Measurements from ENCODE around the gene MEI1.

- TF ChIP-seq FOXA1 (IDR thresholded peaks at IDR 0.05) (no peak), SP1 (IDR thresholded peaks at IDR 0.05) (peak; percentile 65), GABPA (IDR thresholded peaks at IDR 0.05 in 1 of 2, conservative IDR thresholded peaks at IDR 0.05 in 1 of 2) (peak; percentile 37 to 86), TAF1 (conservative IDR thresholded peaks at IDR 0.05) (peak; percentile 94), CTCF (IDR thresholded peaks at IDR 0.05; ENCODE audit: low read depth, low read length, missing input control) (peak; percentile 0), EGR1 (IDR thresholded peaks at IDR 0.05; ENCODE audit: low read depth in 2 of 2) (no peak), RAD21 (IDR thresholded peaks at IDR 0.05) (peak in 1 of 2 donors; percentile 46), ZBTB33 (IDR thresholded peaks at IDR 0.05) (no peak), JUND (IDR thresholded peaks at IDR 0.05) (no peak), RXRA (IDR thresholded peaks at IDR 0.05) (peak in 1 of 2 donors; percentile 37), FOXA2 (IDR thresholded peaks at IDR 0.05) (no peak)
- TF ChIP-seq, protein P1, sequence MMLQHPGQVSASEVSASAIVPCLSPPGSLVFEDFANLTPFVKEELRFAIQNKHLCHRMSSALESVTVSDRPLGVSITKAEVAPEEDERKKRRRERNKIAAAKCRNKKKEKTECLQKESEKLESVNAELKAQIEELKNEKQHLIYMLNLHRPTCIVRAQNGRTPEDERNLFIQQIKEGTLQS (IDR thresholded peaks at IDR 0.05): no peak
- TF ChIP-seq, protein P2, sequence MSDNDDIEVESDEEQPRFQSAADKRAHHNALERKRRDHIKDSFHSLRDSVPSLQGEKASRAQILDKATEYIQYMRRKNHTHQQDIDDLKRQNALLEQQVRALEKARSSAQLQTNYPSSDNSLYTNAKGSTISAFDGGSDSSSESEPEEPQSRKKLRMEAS (IDR thresholded peaks at IDR 0.05): no peak
- TF ChIP-seq, protein P3, sequence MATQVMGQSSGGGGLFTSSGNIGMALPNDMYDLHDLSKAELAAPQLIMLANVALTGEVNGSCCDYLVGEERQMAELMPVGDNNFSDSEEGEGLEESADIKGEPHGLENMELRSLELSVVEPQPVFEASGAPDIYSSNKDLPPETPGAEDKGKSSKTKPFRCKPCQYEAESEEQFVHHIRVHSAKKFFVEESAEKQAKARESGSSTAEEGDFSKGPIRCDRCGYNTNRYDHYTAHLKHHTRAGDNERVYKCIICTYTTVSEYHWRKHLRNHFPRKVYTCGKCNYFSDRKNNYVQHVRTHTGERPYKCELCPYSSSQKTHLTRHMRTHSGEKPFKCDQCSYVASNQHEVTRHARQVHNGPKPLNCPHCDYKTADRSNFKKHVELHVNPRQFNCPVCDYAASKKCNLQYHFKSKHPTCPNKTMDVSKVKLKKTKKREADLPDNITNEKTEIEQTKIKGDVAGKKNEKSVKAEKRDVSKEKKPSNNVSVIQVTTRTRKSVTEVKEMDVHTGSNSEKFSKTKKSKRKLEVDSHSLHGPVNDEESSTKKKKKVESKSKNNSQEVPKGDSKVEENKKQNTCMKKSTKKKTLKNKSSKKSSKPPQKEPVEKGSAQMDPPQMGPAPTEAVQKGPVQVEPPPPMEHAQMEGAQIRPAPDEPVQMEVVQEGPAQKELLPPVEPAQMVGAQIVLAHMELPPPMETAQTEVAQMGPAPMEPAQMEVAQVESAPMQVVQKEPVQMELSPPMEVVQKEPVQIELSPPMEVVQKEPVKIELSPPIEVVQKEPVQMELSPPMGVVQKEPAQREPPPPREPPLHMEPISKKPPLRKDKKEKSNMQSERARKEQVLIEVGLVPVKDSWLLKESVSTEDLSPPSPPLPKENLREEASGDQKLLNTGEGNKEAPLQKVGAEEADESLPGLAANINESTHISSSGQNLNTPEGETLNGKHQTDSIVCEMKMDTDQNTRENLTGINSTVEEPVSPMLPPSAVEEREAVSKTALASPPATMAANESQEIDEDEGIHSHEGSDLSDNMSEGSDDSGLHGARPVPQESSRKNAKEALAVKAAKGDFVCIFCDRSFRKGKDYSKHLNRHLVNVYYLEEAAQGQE (IDR thresholded peaks at IDR 0.05): peak; percentile 85
Measured at GRCh38 chr22:41800348-41801146, 101.2 kb downstream of the MEI1 start, which contains the start of gene CCDC134.

Measured in liver (tissue), 3 donors.